Hypothalamus (tissue), 51 donors: ENCODE results near the gene ZNF3.

Experiments used
- DNase-seq, 51 donors: peaks; one replicate each; lab custom pipeline; 2025; lab: John Stamatoyannopoulos, UW

The ZNF3 gene

GRCh38 chr7:100061518-100062193 lies 19.9 kb downstream of the ZNF3 start:
- DNase-seq: no peak

- no peak for DNase-seq
Observed at GRCh38 chr7:100059251-100059739, 22.2 kb downstream of the ZNF3 start.

GRCh38 chr7:100057006-100057405 lies 24.5 kb downstream of the ZNF3 start:
- DNase-seq: no peak

GRCh38 chr7:100053215-100053614 lies 28.3 kb downstream of the ZNF3 start:
- peak in 42 of 51 donors; percentile 1 to 88 (median 20) for DNase-seq

- no peak for DNase-seq
Observed at GRCh38 chr7:100051611-100052010, 29.9 kb downstream of the ZNF3 start.

- DNase-seq: peak; percentile 37 to 91 (median 76)
Observed at GRCh38 chr7:100049441-100050291, 31.9 kb downstream of the ZNF3 start, which contains the start of gene ZSCAN21. TSS of gene ZSCAN21 (plus strand) at chr7:100049774. CDS start at chr7:100057007, 7,233 bp downstream.

- no peak for DNase-seq
Observed at GRCh38 chr7:100048680-100049079, 32.8 kb downstream of the ZNF3 start.

- peak in 8 of 51 donors; percentile 1 to 17 (median 3) for DNase-seq
Observed at GRCh38 chr7:100044718-100045117, 36.8 kb downstream of the ZNF3 start.

GRCh38 chr7:100040575-100040974 lies 40.9 kb downstream of the ZNF3 start:
- DNase-seq: no peak

- DNase-seq: no peak
Observed at GRCh38 chr7:100038326-100038725, 43.2 kb downstream of the ZNF3 start.

GRCh38 chr7:100035876-100036275 lies 45.6 kb downstream of the ZNF3 start:
- no peak for DNase-seq

GRCh38 chr7:100034871-100035510 lies 46.5 kb downstream of the ZNF3 start:
- no peak for DNase-seq

- DNase-seq: no peak
Observed at GRCh38 chr7:100033526-100033925, 48.0 kb downstream of the ZNF3 start.

- DNase-seq: no peak
Observed at GRCh38 chr7:100029596-100029995, 51.9 kb downstream of the ZNF3 start.

- no peak for DNase-seq
Observed at GRCh38 chr7:100027197-100027596, 54.3 kb downstream of the ZNF3 start.

- no peak for DNase-seq
Observed at GRCh38 chr7:100024020-100024619, 57.4 kb downstream of the ZNF3 start.

GRCh38 chr7:100023526-100023925 lies 58.0 kb downstream of the ZNF3 start:
- no peak for DNase-seq

- DNase-seq: no peak
Observed at GRCh38 chr7:100022621-100023020, 58.9 kb downstream of the ZNF3 start.

GRCh38 chr7:100021297-100021696 lies 60.2 kb downstream of the ZNF3 start:
- no peak for DNase-seq
